ENCODE results near the gene TCF12. TPM values are rescaled to one million over a fixed set of nuclear protein-coding genes. Genes with fewer than 3 reads are reported as not detected.

The TCF12 gene
- total RNA-seq, 1 donor from 2014 or later, result 164 TPM

DNA sequence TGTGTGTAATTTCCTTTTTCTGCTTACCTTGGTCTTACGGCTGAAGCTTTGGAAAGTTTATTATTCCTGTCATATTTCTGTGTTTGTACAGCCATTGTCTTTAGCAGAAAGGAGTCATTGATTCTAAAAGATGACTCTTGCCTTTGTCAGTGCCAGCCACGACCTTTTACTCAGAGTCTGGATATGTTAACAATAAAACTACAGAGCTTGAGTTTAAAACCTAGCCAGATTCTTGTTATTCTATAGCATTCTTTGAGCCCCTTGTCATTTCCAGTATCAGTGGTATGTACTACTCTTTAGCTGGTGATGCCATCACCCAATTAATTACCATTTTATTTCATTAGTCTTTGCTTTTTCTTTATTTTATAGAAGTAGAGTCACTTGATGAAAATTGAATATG, 142.4 kb downstream of the TCF12 start:
- H3K36me3 Mint-ChIP-seq (ENCODE audit: unreplicated experiment), result peaks cover 7% of the 10 kb centered on the region
- H3K27me3 Mint-ChIP-seq (ENCODE audit: unreplicated experiment), result no peaks in the 10 kb centered on the region
- no peak overlapping the region for H3K4me3 Mint-ChIP-seq (ENCODE audit: unreplicated experiment)
- H3K27ac Mint-ChIP-seq (ENCODE audit: unreplicated experiment), result peak overlapping the region; percentile 75
- H3K9me3 Mint-ChIP-seq (ENCODE audit: unreplicated experiment), result no peaks in the 10 kb centered on the region
- TF ChIP-seq, protein P1, sequence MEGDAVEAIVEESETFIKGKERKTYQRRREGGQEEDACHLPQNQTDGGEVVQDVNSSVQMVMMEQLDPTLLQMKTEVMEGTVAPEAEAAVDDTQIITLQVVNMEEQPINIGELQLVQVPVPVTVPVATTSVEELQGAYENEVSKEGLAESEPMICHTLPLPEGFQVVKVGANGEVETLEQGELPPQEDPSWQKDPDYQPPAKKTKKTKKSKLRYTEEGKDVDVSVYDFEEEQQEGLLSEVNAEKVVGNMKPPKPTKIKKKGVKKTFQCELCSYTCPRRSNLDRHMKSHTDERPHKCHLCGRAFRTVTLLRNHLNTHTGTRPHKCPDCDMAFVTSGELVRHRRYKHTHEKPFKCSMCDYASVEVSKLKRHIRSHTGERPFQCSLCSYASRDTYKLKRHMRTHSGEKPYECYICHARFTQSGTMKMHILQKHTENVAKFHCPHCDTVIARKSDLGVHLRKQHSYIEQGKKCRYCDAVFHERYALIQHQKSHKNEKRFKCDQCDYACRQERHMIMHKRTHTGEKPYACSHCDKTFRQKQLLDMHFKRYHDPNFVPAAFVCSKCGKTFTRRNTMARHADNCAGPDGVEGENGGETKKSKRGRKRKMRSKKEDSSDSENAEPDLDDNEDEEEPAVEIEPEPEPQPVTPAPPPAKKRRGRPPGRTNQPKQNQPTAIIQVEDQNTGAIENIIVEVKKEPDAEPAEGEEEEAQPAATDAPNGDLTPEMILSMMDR (IDR thresholded peaks at IDR 0.05), result no peak
- no peak for DNase-seq (ENCODE audit: extremely low spot score, unreplicated experiment)
- H3K4me1 Mint-ChIP-seq (ENCODE audit: unreplicated experiment), result peaks cover 63% of the 10 kb centered on the region

DNA sequence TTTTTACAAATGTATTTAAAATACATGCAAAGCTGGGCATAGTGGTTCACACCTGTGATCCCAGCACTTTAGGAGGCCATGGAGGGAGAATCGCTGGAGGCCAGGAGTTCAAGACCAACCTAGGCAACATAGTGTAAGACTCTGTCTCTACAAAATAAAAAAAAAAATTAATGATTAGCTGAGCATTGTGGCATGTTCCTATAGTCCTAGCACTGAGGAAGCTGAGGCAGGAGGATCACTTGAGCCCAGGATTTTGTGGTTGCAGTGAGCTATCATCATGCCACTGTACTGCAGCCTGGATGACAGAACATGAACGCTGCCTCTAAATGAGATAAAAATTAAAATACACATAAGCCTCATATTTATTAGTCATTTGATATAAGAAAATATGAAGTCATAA, 142.8 kb downstream of the TCF12 start:
- H3K9me3 Mint-ChIP-seq (ENCODE audit: unreplicated experiment), result no peaks in the 10 kb centered on the region
- no peaks in the 10 kb centered on the region for H3K27me3 Mint-ChIP-seq (ENCODE audit: unreplicated experiment)
- TF ChIP-seq, protein P1 (IDR thresholded peaks at IDR 0.05), result no peak
- H3K4me1 Mint-ChIP-seq (ENCODE audit: unreplicated experiment), result peaks cover 62% of the 10 kb centered on the region
- H3K4me3 Mint-ChIP-seq (ENCODE audit: unreplicated experiment), result no peak overlapping the region
- peaks cover 7% of the 10 kb centered on the region for H3K36me3 Mint-ChIP-seq (ENCODE audit: unreplicated experiment)
- peak overlapping the region; percentile 75 for H3K27ac Mint-ChIP-seq (ENCODE audit: unreplicated experiment)
- no peak for DNase-seq (ENCODE audit: extremely low spot score, unreplicated experiment)

DNA sequence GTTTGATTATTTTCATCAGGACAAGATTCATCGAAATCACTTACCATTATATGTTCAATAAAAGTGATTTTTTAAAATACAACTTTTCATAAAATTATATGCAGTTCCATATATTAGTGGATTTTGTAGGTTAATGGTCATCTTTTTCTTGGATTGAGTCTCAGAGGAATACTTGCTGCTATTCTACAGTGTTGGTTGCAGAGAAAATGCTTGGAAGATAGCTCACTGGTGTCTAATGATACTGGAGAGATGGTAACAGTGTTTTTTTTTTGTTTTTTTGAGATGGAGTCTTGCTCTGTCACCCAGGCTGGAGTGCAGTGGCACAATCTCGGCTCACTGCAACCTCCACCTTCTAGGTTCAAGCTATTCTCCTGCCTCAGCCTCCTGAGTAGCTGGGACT, 143.3 kb downstream of the TCF12 start:
- TF ChIP-seq, protein P1 (IDR thresholded peaks at IDR 0.05), result no peak
- H3K4me3 Mint-ChIP-seq (ENCODE audit: unreplicated experiment), result no peak overlapping the region
- H3K9me3 Mint-ChIP-seq (ENCODE audit: unreplicated experiment), result no peaks in the 10 kb centered on the region
- DNase-seq (ENCODE audit: extremely low spot score, unreplicated experiment), result no peak
- no peak overlapping the region for H3K27ac Mint-ChIP-seq (ENCODE audit: unreplicated experiment)
- no peaks in the 10 kb centered on the region for H3K27me3 Mint-ChIP-seq (ENCODE audit: unreplicated experiment)
- H3K36me3 Mint-ChIP-seq (ENCODE audit: unreplicated experiment), result peaks cover 7% of the 10 kb centered on the region
- H3K4me1 Mint-ChIP-seq (ENCODE audit: unreplicated experiment), result peaks cover 61% of the 10 kb centered on the region

DNA sequence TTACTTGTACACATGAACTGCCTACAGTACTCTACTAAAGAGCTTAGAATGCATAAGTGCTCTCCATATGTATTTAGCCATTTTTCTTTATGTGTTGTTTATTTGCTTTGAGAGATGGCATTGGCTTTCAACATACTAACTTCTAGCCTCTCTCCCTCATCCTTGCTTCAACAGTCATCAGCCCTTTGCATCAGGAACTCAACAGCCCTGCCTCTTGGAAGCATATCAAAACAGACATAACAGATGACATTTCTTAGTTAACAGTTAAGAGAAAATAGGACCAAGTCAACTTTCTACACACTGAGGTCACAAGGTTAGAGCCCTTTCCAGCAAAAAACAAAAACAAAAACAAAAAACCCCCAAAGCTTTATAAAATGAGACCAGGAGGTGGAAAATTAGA, 145.6 kb downstream of the TCF12 start:
- Mint-ChIP-seq H3K9me3 (ENCODE audit: unreplicated experiment) (no peaks in the 10 kb centered on the region), H3K27me3 (ENCODE audit: unreplicated experiment) (no peaks in the 10 kb centered on the region), H3K27ac (ENCODE audit: unreplicated experiment) (no peak overlapping the region), H3K36me3 (ENCODE audit: unreplicated experiment) (peaks cover 7% of the 10 kb centered on the region), H3K4me3 (ENCODE audit: unreplicated experiment) (no peak overlapping the region), H3K4me1 (ENCODE audit: unreplicated experiment) (peaks cover 40% of the 10 kb centered on the region)
- TF ChIP-seq, protein P1 (IDR thresholded peaks at IDR 0.05), result no peak
- no peak for DNase-seq (ENCODE audit: extremely low spot score, unreplicated experiment)

DNA sequence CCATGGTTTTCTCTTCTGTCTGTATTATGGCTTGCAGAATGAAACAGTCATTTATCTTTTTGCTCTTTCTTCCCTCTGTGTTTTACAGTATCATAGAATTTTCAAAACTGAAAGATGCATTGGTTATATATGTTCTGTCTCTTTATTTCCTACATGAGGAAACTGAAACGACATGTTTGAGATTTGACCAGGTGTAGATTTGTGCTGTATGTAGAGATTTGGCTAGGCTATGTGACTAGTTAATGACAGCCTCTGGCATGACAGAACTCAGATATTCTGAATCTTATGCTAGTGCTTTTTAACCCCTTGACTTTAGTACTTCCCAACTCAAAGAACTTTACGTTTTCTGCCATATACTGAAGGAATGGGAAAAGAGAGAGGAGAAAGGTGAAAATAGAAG, 151.0 kb downstream of the TCF12 start:
- DNase-seq (ENCODE audit: extremely low spot score, unreplicated experiment), result no peak
- TF ChIP-seq, protein P1 (IDR thresholded peaks at IDR 0.05), result no peak
- no peak overlapping the region for H3K27ac Mint-ChIP-seq (ENCODE audit: unreplicated experiment)
- H3K9me3 Mint-ChIP-seq (ENCODE audit: unreplicated experiment), result no peaks in the 10 kb centered on the region
- H3K36me3 Mint-ChIP-seq (ENCODE audit: unreplicated experiment), result peaks cover 1% of the 10 kb centered on the region
- no peaks in the 10 kb centered on the region for H3K27me3 Mint-ChIP-seq (ENCODE audit: unreplicated experiment)
- no peak overlapping the region for H3K4me3 Mint-ChIP-seq (ENCODE audit: unreplicated experiment)
- peaks cover 18% of the 10 kb centered on the region for H3K4me1 Mint-ChIP-seq (ENCODE audit: unreplicated experiment)

Data from osteocyte (in vitro differentiated cells).